ENCODE results near the gene NCLN.
"Not testable (repeated sequence)": the region's sequence is repeated elsewhere in the genome, so short reads cannot be mapped to it uniquely, and the experiment has no call there.

NCLN gene

GRCh38 chr19:3183721-3184641 lies 1.7 kb upstream of the NCLN start:
- no peak for DNase-seq (ENCODE audit: low spot score)

- DNase-seq (ENCODE audit: low spot score): peak; percentile 50
These were observed 776 bp upstream of the NCLN start for GRCh38 chr19:3184847-3185460.

GRCh38 chr19:3186160-3186688 lies 494 bp downstream of the NCLN start:
- DNase-seq (ENCODE audit: low spot score): no peak

GRCh38 chr19:3186891-3187661 lies 1.3 kb downstream of the NCLN start:
- no peak for DNase-seq (ENCODE audit: low spot score)

GRCh38 chr19:3187662-3188511 lies 2.2 kb downstream of the NCLN start:
- no peak for DNase-seq (ENCODE audit: low spot score)

GRCh38 chr19:3188627-3189596 lies 3.2 kb downstream of the NCLN start:
- DNase-seq (ENCODE audit: low spot score): no peak

- no peak for DNase-seq (ENCODE audit: low spot score)
These were observed 4.2 kb downstream of the NCLN start for GRCh38 chr19:3189702-3190469.

GRCh38 chr19:3190470-3190770 lies 4.7 kb downstream of the NCLN start:
- no peak for DNase-seq (ENCODE audit: low spot score)

GRCh38 chr19:3190921-3191805 lies 5.4 kb downstream of the NCLN start:
- no peak for DNase-seq (ENCODE audit: low spot score)

GRCh38 chr19:3191806-3192104 lies 6.0 kb downstream of the NCLN start:
- DNase-seq (ENCODE audit: low spot score): not testable (repeated sequence)

- DNase-seq (ENCODE audit: low spot score): no peak
These were observed 6.5 kb downstream of the NCLN start for GRCh38 chr19:3192228-3192635.

GRCh38 chr19:3192684-3193083 lies 7.0 kb downstream of the NCLN start:
- no peak for DNase-seq (ENCODE audit: low spot score)

GRCh38 chr19:3193256-3194105 lies 7.8 kb downstream of the NCLN start:
- no peak for DNase-seq (ENCODE audit: low spot score)

GRCh38 chr19:3194106-3195087 lies 8.7 kb downstream of the NCLN start:
- DNase-seq (ENCODE audit: low spot score): no peak

- DNase-seq (ENCODE audit: low spot score): no peak
These were observed 10.6 kb downstream of the NCLN start for GRCh38 chr19:3196064-3196932.

GRCh38 chr19:3196933-3197205 lies 11.1 kb downstream of the NCLN start:
- no peak for DNase-seq (ENCODE audit: low spot score)

Measured in SW480 (cell line).